ENCODE measurements around the gene ABLIM2. TPM values are rescaled to one million over a fixed set of nuclear protein-coding genes. Genes with fewer than 3 reads are reported as not detected.
A peak's percentile ranks its signal among the peaks of the same experiment; 100 is the strongest.

The ABLIM2 gene
- total RNA-seq, 2 donors from 2014 or later, result 0.24 to 0.25 TPM

GRCh38 chr4:8001564-8002355 lies 156.9 kb downstream of the ABLIM2 start:
- DNase-seq (ENCODE audit: low spot score), result no peak
- no peak overlapping the region for H3K4me3 Mint-ChIP-seq
- no peak for ATAC-seq
- no peaks in the 10 kb centered on the region for H3K36me3 Mint-ChIP-seq
- no peaks in the 10 kb centered on the region for H3K4me1 Mint-ChIP-seq (ENCODE audit: low read depth in 2 of 2)
- no peaks in the 10 kb centered on the region for H3K9me3 Mint-ChIP-seq
- H3K27ac Mint-ChIP-seq, result no peak overlapping the region
- H3K27me3 Mint-ChIP-seq, result peaks cover 12 to 13% of the 10 kb centered on the region in 2 donors

- H3K4me3 Mint-ChIP-seq, result no peak overlapping the region
- DNase-seq (ENCODE audit: low spot score) (no peak), ATAC-seq (no peak)
- no peaks in the 10 kb centered on the region for H3K4me1 Mint-ChIP-seq (ENCODE audit: low read depth in 2 of 2)
- no peaks in the 10 kb centered on the region for H3K9me3 Mint-ChIP-seq
- H3K27me3 Mint-ChIP-seq, result peaks cover 12 to 13% of the 10 kb centered on the region in 2 donors
- H3K27ac Mint-ChIP-seq, result no peak overlapping the region
- H3K36me3 Mint-ChIP-seq, result no peaks in the 10 kb centered on the region
Measured at GRCh38 chr4:8000721-8001491, 157.7 kb downstream of the ABLIM2 start.

GRCh38 chr4:8000247-8000646 lies 158.4 kb downstream of the ABLIM2 start:
- Mint-ChIP-seq H3K36me3 (no peaks in the 10 kb centered on the region), H3K4me3 (no peak overlapping the region), H3K27ac (no peak overlapping the region), H3K9me3 (no peaks in the 10 kb centered on the region), H3K27me3 (peaks cover 12 to 13% of the 10 kb centered on the region in 2 donors), H3K4me1 (ENCODE audit: low read depth in 2 of 2) (no peaks in the 10 kb centered on the region)
- DNase-seq (ENCODE audit: low spot score), result no peak
- no peak for ATAC-seq

GRCh38 chr4:7999695-8000094 lies 158.9 kb downstream of the ABLIM2 start:
- ATAC-seq (no peak), DNase-seq (ENCODE audit: low spot score) (no peak)
- Mint-ChIP-seq H3K9me3 (no peaks in the 10 kb centered on the region), H3K36me3 (no peaks in the 10 kb centered on the region), H3K4me1 (ENCODE audit: low read depth in 2 of 2) (no peaks in the 10 kb centered on the region), H3K27ac (no peak overlapping the region), H3K4me3 (no peak overlapping the region), H3K27me3 (peaks cover 12 to 13% of the 10 kb centered on the region in 2 donors)

GRCh38 chr4:7999279-7999678 lies 159.3 kb downstream of the ABLIM2 start:
- no peaks in the 10 kb centered on the region for H3K4me1 Mint-ChIP-seq (ENCODE audit: low read depth in 2 of 2)
- no peak for ATAC-seq
- no peak for DNase-seq (ENCODE audit: low spot score)
- no peak overlapping the region for H3K4me3 Mint-ChIP-seq
- no peaks in the 10 kb centered on the region for H3K36me3 Mint-ChIP-seq
- no peak overlapping the region for H3K27ac Mint-ChIP-seq
- H3K27me3 Mint-ChIP-seq, result peaks cover 12 to 13% of the 10 kb centered on the region in 2 donors
- no peaks in the 10 kb centered on the region for H3K9me3 Mint-ChIP-seq

GRCh38 chr4:7998447-7998846 lies 160.2 kb downstream of the ABLIM2 start:
- H3K36me3 Mint-ChIP-seq, result no peaks in the 10 kb centered on the region
- no peaks in the 10 kb centered on the region for H3K9me3 Mint-ChIP-seq
- no peak overlapping the region for H3K27ac Mint-ChIP-seq
- ATAC-seq (no peak), DNase-seq (ENCODE audit: low spot score) (no peak)
- H3K4me3 Mint-ChIP-seq, result no peak overlapping the region
- H3K27me3 Mint-ChIP-seq, result peaks cover 12 to 13% of the 10 kb centered on the region in 2 donors
- no peaks in the 10 kb centered on the region for H3K4me1 Mint-ChIP-seq (ENCODE audit: low read depth in 2 of 2)

GRCh38 chr4:7995866-7996265 lies 162.7 kb downstream of the ABLIM2 start:
- no peak overlapping the region for H3K4me3 Mint-ChIP-seq
- DNase-seq (ENCODE audit: low spot score), result no peak
- no peaks in the 10 kb centered on the region for H3K36me3 Mint-ChIP-seq
- H3K27ac Mint-ChIP-seq, result no peak overlapping the region
- no peaks in the 10 kb centered on the region for H3K4me1 Mint-ChIP-seq (ENCODE audit: low read depth in 2 of 2)
- peaks cover 0 to 6% of the 10 kb centered on the region in 2 donors for H3K27me3 Mint-ChIP-seq
- ATAC-seq, result no peak
- H3K9me3 Mint-ChIP-seq, result no peaks in the 10 kb centered on the region

GRCh38 chr4:7995135-7995534 lies 163.5 kb downstream of the ABLIM2 start:
- H3K27ac Mint-ChIP-seq, result no peak overlapping the region
- H3K36me3 Mint-ChIP-seq, result no peaks in the 10 kb centered on the region
- DNase-seq (ENCODE audit: low spot score) (no peak), ATAC-seq (no peak)
- no peak overlapping the region for H3K4me3 Mint-ChIP-seq
- H3K9me3 Mint-ChIP-seq, result no peaks in the 10 kb centered on the region
- H3K4me1 Mint-ChIP-seq (ENCODE audit: low read depth in 2 of 2), result no peaks in the 10 kb centered on the region
- peaks cover 0 to 6% of the 10 kb centered on the region in 2 donors for H3K27me3 Mint-ChIP-seq

- H3K4me3 Mint-ChIP-seq, result no peak overlapping the region
- H3K36me3 Mint-ChIP-seq, result no peaks in the 10 kb centered on the region
- H3K4me1 Mint-ChIP-seq (ENCODE audit: low read depth in 2 of 2), result no peaks in the 10 kb centered on the region
Measured at GRCh38 chr4:7993671-7994070, 164.9 kb downstream of the ABLIM2 start.

GRCh38 chr4:7992846-7993245 lies 165.8 kb downstream of the ABLIM2 start:
- Mint-ChIP-seq H3K9me3 (no peaks in the 10 kb centered on the region), H3K36me3 (no peaks in the 10 kb centered on the region), H3K27me3 (peaks cover 0 to 3% of the 10 kb centered on the region in 2 donors), H3K4me3 (no peak overlapping the region), H3K27ac (no peak overlapping the region), H3K4me1 (ENCODE audit: low read depth in 2 of 2) (no peaks in the 10 kb centered on the region)
- ATAC-seq, result peak; percentile 36 to 52
- DNase-seq (ENCODE audit: low spot score), result no peak

More at GRCh38 chr4:7993671-7994070, 164.9 kb downstream of the ABLIM2 start:
- no peak for DNase-seq (ENCODE audit: low spot score)
- H3K27me3 Mint-ChIP-seq, result peaks cover 0 to 6% of the 10 kb centered on the region in 2 donors
- no peak overlapping the region for H3K27ac Mint-ChIP-seq
- ATAC-seq, result no peak
- H3K9me3 Mint-ChIP-seq, result no peaks in the 10 kb centered on the region

- Mint-ChIP-seq H3K4me3 (no peak overlapping the region), H3K4me1 (ENCODE audit: low read depth in 2 of 2) (peaks cover 2 to 7% of the 10 kb centered on the region in 2 donors), H3K9me3 (no peaks in the 10 kb centered on the region), H3K27me3 (peaks cover 0 to 8% of the 10 kb centered on the region in 2 donors), H3K27ac (no peak overlapping the region), H3K36me3 (no peaks in the 10 kb centered on the region)
- ATAC-seq (no peak), DNase-seq (ENCODE audit: low spot score) (no peak)
Measured at GRCh38 chr4:7990807-7991459, 167.7 kb downstream of the ABLIM2 start.

GRCh38 chr4:7989654-7990053 lies 169.0 kb downstream of the ABLIM2 start:
- peaks cover 0 to 10% of the 10 kb centered on the region in 2 donors for H3K27me3 Mint-ChIP-seq
- H3K27ac Mint-ChIP-seq, result no peak overlapping the region
- H3K9me3 Mint-ChIP-seq, result no peaks in the 10 kb centered on the region
- ATAC-seq, result no peak
- no peak for DNase-seq (ENCODE audit: low spot score)
- no peaks in the 10 kb centered on the region for H3K36me3 Mint-ChIP-seq
- H3K4me3 Mint-ChIP-seq, result no peak overlapping the region
- H3K4me1 Mint-ChIP-seq (ENCODE audit: low read depth in 2 of 2), result peaks cover 5 to 10% of the 10 kb centered on the region in 2 donors

GRCh38 chr4:7988437-7988836 lies 170.2 kb downstream of the ABLIM2 start:
- Mint-ChIP-seq H3K27me3 (peaks cover 0 to 10% of the 10 kb centered on the region in 2 donors), H3K36me3 (no peaks in the 10 kb centered on the region), H3K9me3 (no peaks in the 10 kb centered on the region), H3K4me3 (no peak overlapping the region), H3K4me1 (ENCODE audit: low read depth in 2 of 2) (peaks cover 5 to 10% of the 10 kb centered on the region in 2 donors), H3K27ac (no peak overlapping the region)
- DNase-seq (ENCODE audit: low spot score) (no peak), ATAC-seq (no peak)
